ENCODE results near the gene HS6ST3.
"Not testable (repeated sequence)": the region's sequence is repeated elsewhere in the genome, so short reads cannot be mapped to it uniquely, and the experiment has no call there.

HS6ST3 gene

GRCh38 chr13:96093296-96094006, 3.5 kb downstream of the HS6ST3 start:
- no peak for DNase-seq

DNA sequence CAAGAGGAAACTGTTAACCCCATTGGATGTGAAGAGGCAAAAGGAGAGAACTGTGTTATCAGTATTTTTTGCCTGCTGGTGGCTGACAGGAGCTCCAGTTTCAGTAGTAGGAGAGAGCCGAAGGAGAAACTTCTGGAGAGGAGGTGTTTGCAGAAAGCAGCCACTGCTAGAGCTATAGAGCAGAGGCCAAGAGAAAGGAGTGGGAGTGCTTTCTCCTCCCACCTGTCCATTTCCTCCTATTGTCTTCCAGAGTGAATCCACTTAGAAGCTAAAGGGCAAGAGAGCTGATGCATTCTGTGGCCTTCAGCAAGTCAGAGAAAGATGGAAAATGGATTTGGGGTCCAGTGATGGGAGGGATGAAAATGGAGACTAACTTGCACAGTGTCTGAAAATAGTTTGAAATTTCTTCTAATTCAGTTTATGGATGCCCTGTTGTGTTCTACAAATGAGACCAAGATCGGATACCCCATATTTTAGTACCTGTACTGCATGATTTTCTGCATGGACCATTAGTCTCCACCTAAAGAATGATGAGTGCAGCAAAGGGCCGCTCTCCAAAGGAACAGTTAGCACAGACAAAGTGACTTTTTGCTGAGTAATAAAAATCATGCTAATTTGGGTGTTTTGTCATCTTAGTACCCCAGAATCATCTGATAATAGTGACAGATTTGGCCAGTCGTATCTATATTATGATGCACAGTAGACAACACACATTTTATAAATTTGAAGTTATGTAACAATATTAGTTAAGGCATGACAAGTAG, 10.7 kb downstream of the HS6ST3 start:
- no peak for DNase-seq

GRCh38 chr13:96104516-96104915, 14.6 kb downstream of the HS6ST3 start:
- DNase-seq, result no peak

GRCh38 chr13:96108072-96108471, 18.2 kb downstream of the HS6ST3 start:
- DNase-seq, result not testable (repeated sequence)

GRCh38 chr13:96109125-96109524, 19.2 kb downstream of the HS6ST3 start:
- DNase-seq, result no peak

GRCh38 chr13:96112936-96113335, 23.0 kb downstream of the HS6ST3 start:
- no peak for DNase-seq

- not testable (repeated sequence) for DNase-seq
These were observed 25.5 kb downstream of the HS6ST3 start for GRCh38 chr13:96115368-96115767.

- no peak for DNase-seq
These were observed 30.0 kb downstream of the HS6ST3 start for GRCh38 chr13:96119921-96120320.

- DNase-seq, result no peak
These were observed 41.0 kb downstream of the HS6ST3 start for GRCh38 chr13:96130818-96131340.

DNA sequence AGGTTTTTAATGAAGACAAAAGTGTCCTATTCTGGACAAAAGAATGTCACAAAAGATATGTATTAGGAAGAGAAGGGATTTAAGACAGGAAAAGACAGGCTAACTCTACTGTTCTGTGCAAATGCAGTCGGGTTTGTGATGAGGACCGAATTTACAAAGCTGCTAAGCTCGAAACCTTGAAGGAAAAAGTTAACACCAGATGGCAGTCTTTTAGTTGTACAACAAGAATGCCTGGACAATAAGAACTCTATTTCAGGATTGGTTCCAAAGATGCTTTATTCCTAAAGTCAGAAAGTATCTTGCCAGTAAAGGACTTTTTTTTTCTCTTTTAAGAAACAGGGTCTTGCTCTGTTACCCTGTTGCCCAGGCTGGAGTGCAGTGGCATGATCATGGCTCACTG, 51.1 kb downstream of the HS6ST3 start:
- DNase-seq, result peak in 1 of 2 donors; percentile 23

- DNase-seq, result no peak
These were observed 69.8 kb downstream of the HS6ST3 start for GRCh38 chr13:96159725-96160124.

DNA sequence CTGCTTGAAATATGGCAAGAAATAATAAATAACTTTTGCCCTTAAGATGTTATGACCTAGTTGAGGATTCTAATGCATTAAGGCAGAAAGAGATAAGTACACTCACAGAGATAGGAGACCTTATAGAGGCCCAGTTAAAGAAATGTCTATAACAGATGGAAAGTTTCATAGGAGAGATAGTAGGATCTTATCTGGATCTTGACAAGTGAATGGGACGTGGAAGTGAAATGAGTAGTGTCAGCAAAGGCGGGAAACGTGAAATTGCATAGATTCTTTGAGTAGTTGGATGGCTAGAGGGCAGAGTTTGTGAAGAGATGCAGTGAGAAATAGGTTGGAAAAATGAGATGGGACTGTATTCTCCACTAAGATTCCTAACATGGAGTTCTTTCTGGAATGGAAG, 71.2 kb downstream of the HS6ST3 start:
- DNase-seq, result no peak

DNA sequence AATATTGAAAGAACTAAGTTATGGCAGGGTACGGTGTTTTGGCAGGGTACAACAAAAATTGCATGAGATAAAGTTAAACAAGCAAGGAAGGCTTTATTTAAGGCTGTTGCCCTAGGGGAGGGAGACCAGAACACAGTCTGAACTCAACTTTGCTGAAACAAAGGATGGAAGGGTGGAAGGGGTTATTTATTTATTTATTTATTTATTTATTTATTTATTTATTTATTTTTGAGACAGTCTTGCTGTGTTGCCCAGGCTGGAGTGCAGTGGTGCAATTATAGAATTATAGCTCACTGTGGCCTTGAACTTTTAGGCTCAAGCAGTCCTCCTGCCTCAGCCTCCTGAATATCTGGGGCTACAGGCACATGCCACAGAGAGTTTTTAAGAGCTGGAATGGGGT, 75.9 kb downstream of the HS6ST3 start:
- DNase-seq, result no peak

GRCh38 chr13:96172066-96172465, 82.2 kb downstream of the HS6ST3 start:
- DNase-seq, result no peak

- DNase-seq, result no peak
These were observed 88.9 kb downstream of the HS6ST3 start for GRCh38 chr13:96178759-96179158.

GRCh38 chr13:96179309-96179708, 89.4 kb downstream of the HS6ST3 start:
- DNase-seq, result no peak

GRCh38 chr13:96181911-96182310, 92.0 kb downstream of the HS6ST3 start:
- DNase-seq, result no peak

GRCh38 chr13:96185818-96186217, 95.9 kb downstream of the HS6ST3 start:
- no peak for DNase-seq

- no peak for DNase-seq
These were observed 101.5 kb downstream of the HS6ST3 start for GRCh38 chr13:96191367-96191766.

DNA sequence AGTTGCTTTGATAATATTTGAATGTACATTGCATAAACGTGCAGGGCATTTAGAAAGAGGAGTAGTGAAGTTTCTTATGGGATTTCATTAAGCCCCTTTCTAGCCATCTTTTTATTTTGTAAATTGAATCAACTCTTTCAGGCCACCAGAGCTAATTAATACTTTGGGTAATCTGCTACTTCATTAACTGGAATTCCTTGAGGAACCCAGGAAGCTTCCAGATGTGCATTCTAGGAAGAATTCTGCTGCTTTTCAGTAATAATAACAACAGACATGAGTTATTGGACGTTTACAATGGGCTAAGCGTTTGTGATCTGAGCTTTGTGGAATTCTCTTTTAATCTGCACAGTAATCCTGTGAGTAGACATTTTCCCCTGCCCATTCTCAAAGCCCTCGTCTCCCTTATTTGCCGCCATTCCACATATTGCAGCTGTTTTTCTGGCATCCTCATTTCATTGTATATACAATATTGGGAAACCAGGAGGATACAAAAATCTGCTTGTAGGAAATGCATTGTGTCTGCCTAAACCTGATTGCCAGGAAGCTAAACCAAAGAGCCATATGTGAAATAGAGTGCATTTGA, 103.9 kb downstream of the HS6ST3 start:
- no peak for DNase-seq

GRCh38 chr13:96198038-96198437, 108.1 kb downstream of the HS6ST3 start:
- DNase-seq, result no peak

DNA sequence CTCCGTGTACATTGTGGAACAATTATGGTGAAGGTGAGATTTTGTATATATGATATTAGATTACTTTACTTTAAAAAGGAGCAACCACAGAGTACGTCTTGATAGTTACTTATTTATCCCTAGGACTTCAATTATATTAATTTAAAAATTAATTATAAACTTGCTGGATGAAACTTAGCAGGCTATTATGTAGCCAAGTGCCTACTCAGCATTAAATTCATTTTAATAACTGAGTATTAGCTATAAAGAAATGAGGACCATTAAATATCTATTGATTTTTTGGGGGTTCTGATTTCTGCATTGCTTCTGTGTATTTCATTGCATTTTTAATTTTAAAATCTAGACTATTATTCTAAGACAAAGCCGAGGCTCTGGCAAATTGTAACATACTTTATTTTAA, 109.4 kb downstream of the HS6ST3 start:
- no peak for DNase-seq

DNA sequence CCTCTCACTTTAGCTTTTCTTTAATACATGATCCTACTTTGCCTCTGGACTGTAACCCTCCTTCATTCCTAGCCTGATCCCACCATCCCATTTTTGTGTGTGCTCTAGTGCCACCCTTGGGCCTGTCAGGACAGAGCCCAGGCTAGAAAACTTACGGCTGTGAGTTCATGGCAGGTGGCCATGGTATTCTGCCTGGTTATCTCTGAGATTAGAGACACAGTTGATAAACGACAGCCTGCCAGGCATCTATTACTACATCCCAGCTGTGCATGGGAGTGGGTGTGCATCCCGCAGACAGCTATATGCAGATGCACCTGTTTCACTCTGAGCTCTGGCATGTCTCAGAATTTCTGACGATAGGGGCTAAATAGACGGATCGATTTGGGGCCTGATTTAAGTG, 110.9 kb downstream of the HS6ST3 start:
- no peak for DNase-seq

DNA sequence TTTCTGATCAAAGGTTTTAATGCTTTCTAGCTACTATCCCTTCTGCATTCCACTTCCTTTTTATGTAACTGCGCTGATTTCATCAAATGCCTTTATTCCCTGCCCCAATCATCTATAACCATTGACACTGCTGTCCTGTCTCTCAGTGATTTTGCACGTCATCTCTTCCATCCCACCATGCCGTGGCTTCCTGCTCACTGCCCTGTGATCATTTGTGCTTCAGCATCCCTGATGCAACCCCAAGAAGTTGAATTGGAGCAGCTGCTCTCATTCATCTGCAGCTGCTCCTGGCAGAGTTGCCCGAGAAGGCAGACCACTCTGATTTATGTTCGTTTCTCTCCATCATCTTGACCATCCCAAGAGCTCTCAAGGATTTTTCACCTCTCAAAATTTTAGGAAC, 112.4 kb downstream of the HS6ST3 start:
- DNase-seq, result no peak

All from hippocampal formation (tissue), 2 donors.